Hepatocyte (in vitro differentiated cells): ENCODE data around the gene OSTM1. TPM values are rescaled to one million over a fixed set of nuclear protein-coding genes. Genes with fewer than 3 reads are reported as not detected.

ENCODE experiments used
- DNase-seq: peaks from one replicate; pipeline ENCODE4 v3.0.0-alpha.2; 2016; ENCODE audit warnings: low spot score
- H2AFZ ChIP-seq: fragments of 200-600 bp; sonication (generic); 2 replicates; pipeline ENCODE4 v1.6.0; 2016; ENCODE audit warnings: antibody characterized with exemption, mild to moderate bottlenecking
- H3K27ac ChIP-seq: fragments of 200-600 bp; sonication (generic); 2 replicates; pipeline ENCODE4 v1.5.1; 2016; ENCODE audit warnings: mild to moderate bottlenecking
- H3K27me3 ChIP-seq: fragments of 200-600 bp; sonication (generic); 2 replicates; pipeline ENCODE4 v1.6.1; 2016
- H3K36me3 ChIP-seq: fragments of 200-600 bp; sonication (generic); replicated peaks from 2 replicates; pipeline ENCODE4 v1.5.1; 2016; ENCODE audit warnings: low read depth; ENCODE audit not compliant: insufficient read depth
- H3K4me1 ChIP-seq: fragments of 200-600 bp; sonication (generic); 2 replicates; pipeline ENCODE4 v1.5.1; 2016; ENCODE audit warnings: mild to moderate bottlenecking, moderate library complexity; ENCODE audit not compliant: insufficient read depth
- H3K4me2 ChIP-seq: fragments of 200-600 bp; sonication (generic); 2 replicates; pipeline ENCODE4 v1.6.0; 2016
- H3K4me3 ChIP-seq: fragments of 200-600 bp; sonication (generic); 2 replicates; pipeline ENCODE4 v1.5.1; 2016; ENCODE audit warnings: mild to moderate bottlenecking
- H3K79me2 ChIP-seq: fragments of 200-600 bp; sonication (generic); 2 replicates; pipeline ENCODE4 v1.6.0; 2017; ENCODE audit warnings: mild to moderate bottlenecking
- H3K9me2 ChIP-seq: fragments of 200-600 bp; sonication (generic); replicated peaks from 2 replicates; pipeline ENCODE4 v1.6.0; 2017; ENCODE audit warnings: mild to moderate bottlenecking; ENCODE audit not compliant: insufficient read depth
- H3K9me3 ChIP-seq: fragments of 200-600 bp; sonication (generic); 2 replicates; pipeline ENCODE4 v1.5.1; 2016; ENCODE audit warnings: low read depth, mild to moderate bottlenecking
- H4K20me1 ChIP-seq: fragments of 200-600 bp; sonication (generic); 2 replicates; pipeline ENCODE4 v1.6.0; 2016; ENCODE audit warnings: mild to moderate bottlenecking; ENCODE audit not compliant: insufficient read depth, poor library complexity, severe bottlenecking
- EZH2 ChIP-seq: fragments of 200-600 bp; sonication (generic); IDR thresholded peaks from 2 replicates; pipeline ENCODE4 v1.6.1; 2016; ENCODE audit warnings: antibody characterized with exemption, mild to moderate bottlenecking, borderline replicate concordance
- EZH2phosphoT487 ChIP-seq: fragments of 200-600 bp; sonication (generic); IDR thresholded peaks from one replicate; pipeline ENCODE4 v1.6.1; 2018; ENCODE audit warnings: antibody characterized with exemption, mild to moderate bottlenecking, low read depth, moderate library complexity; ENCODE audit not compliant: unreplicated experiment, severe bottlenecking
- WGBS: methylation state at CpG from one replicate; pipeline ENCODE4 v1.1.6; 2016; ENCODE audit warnings: low lambda C conversion rate; ENCODE audit errors: missing lambda C conversion rate; 5-methylcytosine and 5-hydroxymethylcytosine counted together
- polyA plus RNA-seq: library from polyadenylated mRNA; unstranded; fragments of >200 nt; fragmentation: Nextera tagmentation; extraction: Ambion mirVana; gene quantifications from 2 replicates; pipeline ENCODE4 v1.2.1, GENCODE V29; 2016
- total RNA-seq: library from RNA; depleted of rRNA; stranded (reverse); fragments of >200 nt; gene quantifications from 2 replicates; pipeline ENCODE4 v1.2.3, GENCODE V29; 2014
- TF ChIP-seq, protein P1 (sequence below): fragments of 200-600 bp; sonication (generic); IDR thresholded peaks from 2 replicates; pipeline ENCODE4 v1.5.1; 2016; ENCODE audit warnings: antibody characterized with exemption, mild to moderate bottlenecking; ENCODE audit not compliant: poor library complexity

The OSTM1 gene
- total and polyA plus RNA-seq, 2 experiments from 2014 or later = 24.1 to 26.1 TPM

- WGBS = 63% methylated on average over 6 of the region's 6 CpGs
- H4K20me1 ChIP-seq = no peaks in the 10 kb centered on the region
- no peak overlapping the region for H3K4me3 ChIP-seq
- no peaks in the 10 kb centered on the region for H3K27me3 ChIP-seq
- H3K79me2 ChIP-seq = no peaks in the 10 kb centered on the region
- peak overlapping the region; percentile 18 for H3K27ac ChIP-seq
- DNase-seq = no peak
- H3K9me2 ChIP-seq = no peaks in the 10 kb centered on the region
- TF ChIP-seq EZH2phosphoT487 (no peak), EZH2 (no peak)
- TF ChIP-seq, protein P1, sequence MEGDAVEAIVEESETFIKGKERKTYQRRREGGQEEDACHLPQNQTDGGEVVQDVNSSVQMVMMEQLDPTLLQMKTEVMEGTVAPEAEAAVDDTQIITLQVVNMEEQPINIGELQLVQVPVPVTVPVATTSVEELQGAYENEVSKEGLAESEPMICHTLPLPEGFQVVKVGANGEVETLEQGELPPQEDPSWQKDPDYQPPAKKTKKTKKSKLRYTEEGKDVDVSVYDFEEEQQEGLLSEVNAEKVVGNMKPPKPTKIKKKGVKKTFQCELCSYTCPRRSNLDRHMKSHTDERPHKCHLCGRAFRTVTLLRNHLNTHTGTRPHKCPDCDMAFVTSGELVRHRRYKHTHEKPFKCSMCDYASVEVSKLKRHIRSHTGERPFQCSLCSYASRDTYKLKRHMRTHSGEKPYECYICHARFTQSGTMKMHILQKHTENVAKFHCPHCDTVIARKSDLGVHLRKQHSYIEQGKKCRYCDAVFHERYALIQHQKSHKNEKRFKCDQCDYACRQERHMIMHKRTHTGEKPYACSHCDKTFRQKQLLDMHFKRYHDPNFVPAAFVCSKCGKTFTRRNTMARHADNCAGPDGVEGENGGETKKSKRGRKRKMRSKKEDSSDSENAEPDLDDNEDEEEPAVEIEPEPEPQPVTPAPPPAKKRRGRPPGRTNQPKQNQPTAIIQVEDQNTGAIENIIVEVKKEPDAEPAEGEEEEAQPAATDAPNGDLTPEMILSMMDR = no peak
- no peaks in the 10 kb centered on the region for H3K4me1 ChIP-seq
- H3K9me3 ChIP-seq = no peaks in the 10 kb centered on the region
- no peaks in the 10 kb centered on the region for H3K36me3 ChIP-seq
- no peak overlapping the region for H2AFZ ChIP-seq
- no peak overlapping the region for H3K4me2 ChIP-seq
Observed at GRCh38 chr6:108029226-108029921, 45.2 kb downstream of the OSTM1 start.

- WGBS = 79% methylated on average over 3 of the region's 3 CpGs
- DNase-seq = no peak
Observed at GRCh38 chr6:108027594-108027993, 46.9 kb downstream of the OSTM1 start.

GRCh38 chr6:108027056-108027455 is 47.5 kb downstream of the OSTM1 start:
- no peaks in the 10 kb centered on the region for H3K9me2 ChIP-seq
- H3K9me3 ChIP-seq = no peaks in the 10 kb centered on the region
- H3K4me1 ChIP-seq = no peaks in the 10 kb centered on the region
- H3K27ac ChIP-seq = no peak overlapping the region
- TF ChIP-seq, protein P1 = no peak
- TF ChIP-seq EZH2phosphoT487 = no peak
- no peak for TF ChIP-seq EZH2
- H3K79me2 ChIP-seq = no peaks in the 10 kb centered on the region
- H3K4me3 ChIP-seq = no peak overlapping the region
- H2AFZ ChIP-seq = no peak overlapping the region
- H3K36me3 ChIP-seq = no peaks in the 10 kb centered on the region
- no peaks in the 10 kb centered on the region for H3K27me3 ChIP-seq
- H3K4me2 ChIP-seq = no peak overlapping the region
- DNase-seq = no peak
- 88% methylated on average over 3 of the region's 3 CpGs for WGBS
- no peaks in the 10 kb centered on the region for H4K20me1 ChIP-seq

More at GRCh38 chr6:108027594-108027993, 46.9 kb downstream of the OSTM1 start:
- H3K4me3 ChIP-seq = no peak overlapping the region
- no peak overlapping the region for H2AFZ ChIP-seq
- H3K27ac ChIP-seq = no peak overlapping the region
- TF ChIP-seq EZH2phosphoT487 (no peak), EZH2 (no peak)
- no peaks in the 10 kb centered on the region for H3K79me2 ChIP-seq
- no peaks in the 10 kb centered on the region for H3K36me3 ChIP-seq
- H3K9me2 ChIP-seq = no peaks in the 10 kb centered on the region
- H3K4me1 ChIP-seq = no peaks in the 10 kb centered on the region
- H3K9me3 ChIP-seq = no peaks in the 10 kb centered on the region
- no peaks in the 10 kb centered on the region for H4K20me1 ChIP-seq
- H3K27me3 ChIP-seq = no peaks in the 10 kb centered on the region
- no peak overlapping the region for H3K4me2 ChIP-seq

- no peak for DNase-seq
- Histone ChIP-seq H3K4me1 (no peaks in the 10 kb centered on the region), H3K4me3 (no peak overlapping the region), H3K27ac (no peak overlapping the region), H3K4me2 (no peak overlapping the region), H3K9me3 (no peaks in the 10 kb centered on the region), H3K36me3 (no peaks in the 10 kb centered on the region), H2AFZ (no peak overlapping the region), H3K9me2 (no peaks in the 10 kb centered on the region), H3K27me3 (no peaks in the 10 kb centered on the region), H3K79me2 (no peaks in the 10 kb centered on the region), H4K20me1 (no peaks in the 10 kb centered on the region)
- TF ChIP-seq EZH2phosphoT487 (no peak), EZH2 (no peak)
- TF ChIP-seq, protein P1 = no peak
- 91% methylated on average over 6 of the region's 6 CpGs for WGBS
Observed at GRCh38 chr6:108024427-108025073, 50.0 kb downstream of the OSTM1 start.
